ENCODE results near the gene SERPINH1.

Gene SERPINH1

GRCh38 chr11:75541193-75542087 is 20.6 kb upstream of the SERPINH1 start:
- TF ChIP-seq, protein P1, sequence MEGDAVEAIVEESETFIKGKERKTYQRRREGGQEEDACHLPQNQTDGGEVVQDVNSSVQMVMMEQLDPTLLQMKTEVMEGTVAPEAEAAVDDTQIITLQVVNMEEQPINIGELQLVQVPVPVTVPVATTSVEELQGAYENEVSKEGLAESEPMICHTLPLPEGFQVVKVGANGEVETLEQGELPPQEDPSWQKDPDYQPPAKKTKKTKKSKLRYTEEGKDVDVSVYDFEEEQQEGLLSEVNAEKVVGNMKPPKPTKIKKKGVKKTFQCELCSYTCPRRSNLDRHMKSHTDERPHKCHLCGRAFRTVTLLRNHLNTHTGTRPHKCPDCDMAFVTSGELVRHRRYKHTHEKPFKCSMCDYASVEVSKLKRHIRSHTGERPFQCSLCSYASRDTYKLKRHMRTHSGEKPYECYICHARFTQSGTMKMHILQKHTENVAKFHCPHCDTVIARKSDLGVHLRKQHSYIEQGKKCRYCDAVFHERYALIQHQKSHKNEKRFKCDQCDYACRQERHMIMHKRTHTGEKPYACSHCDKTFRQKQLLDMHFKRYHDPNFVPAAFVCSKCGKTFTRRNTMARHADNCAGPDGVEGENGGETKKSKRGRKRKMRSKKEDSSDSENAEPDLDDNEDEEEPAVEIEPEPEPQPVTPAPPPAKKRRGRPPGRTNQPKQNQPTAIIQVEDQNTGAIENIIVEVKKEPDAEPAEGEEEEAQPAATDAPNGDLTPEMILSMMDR (IDR thresholded peaks at IDR 0.05; ENCODE audit: low read depth, low read length) = no peak
- no peak for DNase-seq (ENCODE audit: extremely low read depth, low read depth)

- DNase-seq (ENCODE audit: extremely low read depth, low read depth) = no peak
- TF ChIP-seq, protein P1 (IDR thresholded peaks at IDR 0.05; ENCODE audit: low read depth, low read length) = no peak
Measured at GRCh38 chr11:75542088-75542438, 20.0 kb upstream of the SERPINH1 start.

- TF ChIP-seq, protein P1 (IDR thresholded peaks at IDR 0.05; ENCODE audit: low read depth, low read length) = no peak
- DNase-seq (ENCODE audit: extremely low read depth, low read depth) = no peak
Measured at GRCh38 chr11:75543806-75544205, 18.2 kb upstream of the SERPINH1 start.

GRCh38 chr11:75547177-75547576 is 14.9 kb upstream of the SERPINH1 start:
- TF ChIP-seq, protein P1 (IDR thresholded peaks at IDR 0.05; ENCODE audit: low read depth, low read length) = no peak

DNA sequence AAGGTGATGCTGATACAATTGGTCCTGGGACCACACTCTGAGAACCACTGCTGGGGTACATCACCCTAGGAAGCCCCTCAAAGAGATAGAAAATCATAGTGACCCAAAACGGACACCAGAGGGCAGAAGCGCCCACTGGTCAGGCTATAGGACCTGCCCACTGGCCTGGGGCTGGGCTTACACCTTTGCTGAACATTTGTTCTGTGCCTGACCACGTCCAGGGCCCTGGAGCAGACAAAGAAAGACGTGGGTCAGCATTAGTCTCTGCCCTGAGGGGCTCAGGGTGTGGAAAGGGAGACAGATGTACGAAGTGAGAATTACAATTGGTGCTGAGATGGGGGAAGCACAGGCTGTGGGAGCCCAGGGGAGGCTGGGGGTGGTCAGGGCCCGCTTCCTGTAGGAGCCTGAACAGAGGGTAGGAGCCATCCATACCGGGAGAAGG is 14.4 kb upstream of the SERPINH1 start:
- TF ChIP-seq, protein P1 (IDR thresholded peaks at IDR 0.05; ENCODE audit: low read depth, low read length) = peak; percentile 83
- no peak for DNase-seq (ENCODE audit: extremely low read depth, low read depth)

More at GRCh38 chr11:75547177-75547576, 14.9 kb upstream of the SERPINH1 start:
- no peak for DNase-seq (ENCODE audit: extremely low read depth, low read depth)

DNA sequence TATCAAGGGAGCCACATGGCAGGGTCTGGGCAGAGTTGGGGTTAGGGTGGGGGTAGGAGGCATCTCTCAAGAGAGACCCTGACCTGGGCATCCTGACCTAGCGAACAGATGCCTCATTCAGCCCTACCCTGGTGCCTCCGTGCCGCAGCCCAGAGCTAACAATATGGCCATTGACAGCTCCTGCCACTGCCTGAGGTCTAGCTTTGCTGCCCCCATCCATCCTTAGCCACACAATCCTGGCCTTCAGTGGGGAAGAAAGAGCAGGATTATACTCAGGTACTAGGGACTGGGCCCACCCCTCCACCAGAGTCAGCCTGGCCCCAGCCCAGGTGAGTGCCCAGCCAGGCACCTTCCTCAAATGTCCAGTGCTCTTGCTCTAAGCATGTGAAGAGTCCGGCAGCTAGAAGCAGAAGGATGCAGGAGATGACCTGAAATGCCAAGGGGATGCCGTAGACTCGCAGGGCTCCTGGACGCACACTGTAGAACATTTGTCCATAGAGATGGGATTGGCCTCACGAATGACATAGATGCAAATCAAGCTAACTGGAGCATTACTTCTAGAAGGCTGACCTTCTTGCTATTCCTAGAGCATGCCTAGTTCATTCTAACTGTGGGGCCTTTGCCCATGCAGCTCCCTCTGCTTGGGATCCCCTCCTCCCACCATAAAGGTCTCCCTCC is 13.3 kb upstream of the SERPINH1 start:
- TF ChIP-seq, protein P1 (IDR thresholded peaks at IDR 0.05; ENCODE audit: low read depth, low read length) = no peak
- no peak for DNase-seq (ENCODE audit: extremely low read depth, low read depth)

DNA sequence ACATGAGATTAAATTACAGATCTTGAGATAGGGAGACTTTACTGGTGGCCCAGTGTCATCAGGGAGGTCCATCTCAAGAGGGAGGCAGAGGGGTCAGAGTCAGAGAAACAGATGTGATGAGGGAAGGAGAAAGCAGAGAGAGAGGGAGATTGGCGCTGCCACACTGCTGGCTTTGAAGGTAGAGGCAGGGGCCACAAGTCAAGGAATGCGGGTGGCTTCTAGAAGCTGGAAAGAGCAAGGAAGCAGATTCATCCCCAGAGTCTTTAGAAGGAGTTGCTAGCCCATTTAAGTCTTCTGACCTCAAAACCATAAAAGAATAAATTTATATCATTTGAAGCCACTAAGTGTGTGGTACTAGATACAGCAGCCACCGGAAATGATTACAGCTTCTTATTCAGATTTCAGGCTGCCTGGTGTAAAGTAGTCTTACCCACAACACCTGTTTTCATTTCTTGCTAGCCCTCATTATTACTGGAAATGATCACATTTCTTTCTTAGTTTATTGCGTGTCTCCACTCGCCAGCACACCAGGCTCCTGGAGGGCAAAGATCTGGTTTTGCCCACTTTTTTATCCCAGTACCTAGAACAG is 12.6 kb upstream of the SERPINH1 start:
- DNase-seq (ENCODE audit: extremely low read depth, low read depth) = no peak
- TF ChIP-seq, protein P1 (IDR thresholded peaks at IDR 0.05; ENCODE audit: low read depth, low read length) = no peak

Data from AG09319 (cell line).